Stimulated activated CD8-positive, alpha-beta memory T cell treated with anti-CD3 and anti-CD28 coated beads, Interleukin-2, amount 100 ng/mL, for 48 hours (primary cell): ENCODE results near the gene SLC66A1.

Source experiments
- DNase-seq, 2 donors: peaks; one replicate each; pipeline ENCODE4 v3.0.0-alpha.2; 2020; ENCODE audit warnings: low read depth in 2 of 2

Gene SLC66A1

GRCh38 chr1:19377812-19378718 lies 65.9 kb downstream of the SLC66A1 start:
- DNase-seq: peak in 1 of 2 donors; percentile 15
